ENCODE measurements around the gene TCEANC.

The TCEANC gene

GRCh38 chrX:13694983-13695382 is 42.0 kb downstream of the TCEANC start:
- in situ Hi-C loops (cut with MboI; ENCODE audit: low pct_unique_long_range_greater_than_20kb, low sequenced_read_pairs, unreplicated experiment), result loop anchor here (25.0 kb wide), 2 partner anchors 108 to 708 kb away; partner anchors contain the start of gene TMSB4X
- TF ChIP-seq, protein P1, sequence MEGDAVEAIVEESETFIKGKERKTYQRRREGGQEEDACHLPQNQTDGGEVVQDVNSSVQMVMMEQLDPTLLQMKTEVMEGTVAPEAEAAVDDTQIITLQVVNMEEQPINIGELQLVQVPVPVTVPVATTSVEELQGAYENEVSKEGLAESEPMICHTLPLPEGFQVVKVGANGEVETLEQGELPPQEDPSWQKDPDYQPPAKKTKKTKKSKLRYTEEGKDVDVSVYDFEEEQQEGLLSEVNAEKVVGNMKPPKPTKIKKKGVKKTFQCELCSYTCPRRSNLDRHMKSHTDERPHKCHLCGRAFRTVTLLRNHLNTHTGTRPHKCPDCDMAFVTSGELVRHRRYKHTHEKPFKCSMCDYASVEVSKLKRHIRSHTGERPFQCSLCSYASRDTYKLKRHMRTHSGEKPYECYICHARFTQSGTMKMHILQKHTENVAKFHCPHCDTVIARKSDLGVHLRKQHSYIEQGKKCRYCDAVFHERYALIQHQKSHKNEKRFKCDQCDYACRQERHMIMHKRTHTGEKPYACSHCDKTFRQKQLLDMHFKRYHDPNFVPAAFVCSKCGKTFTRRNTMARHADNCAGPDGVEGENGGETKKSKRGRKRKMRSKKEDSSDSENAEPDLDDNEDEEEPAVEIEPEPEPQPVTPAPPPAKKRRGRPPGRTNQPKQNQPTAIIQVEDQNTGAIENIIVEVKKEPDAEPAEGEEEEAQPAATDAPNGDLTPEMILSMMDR (IDR thresholded peaks at IDR 0.05; ENCODE audit: extremely low read depth, insufficient read depth, missing control alignments), result no peak
- no peak for DNase-seq (ENCODE audit: low spot score)

- no peak for DNase-seq (ENCODE audit: low spot score)
- TF ChIP-seq, protein P1 (IDR thresholded peaks at IDR 0.05; ENCODE audit: extremely low read depth, insufficient read depth, missing control alignments), result no peak
- in situ Hi-C loops (cut with MboI; ENCODE audit: low pct_unique_long_range_greater_than_20kb, low sequenced_read_pairs, unreplicated experiment), result loop anchor here (25.0 kb wide), 2 partner anchors 108 to 708 kb away; partner anchors contain the start of gene TMSB4X
Measured at GRCh38 chrX:13695601-13696115, 42.7 kb downstream of the TCEANC start.

DNA sequence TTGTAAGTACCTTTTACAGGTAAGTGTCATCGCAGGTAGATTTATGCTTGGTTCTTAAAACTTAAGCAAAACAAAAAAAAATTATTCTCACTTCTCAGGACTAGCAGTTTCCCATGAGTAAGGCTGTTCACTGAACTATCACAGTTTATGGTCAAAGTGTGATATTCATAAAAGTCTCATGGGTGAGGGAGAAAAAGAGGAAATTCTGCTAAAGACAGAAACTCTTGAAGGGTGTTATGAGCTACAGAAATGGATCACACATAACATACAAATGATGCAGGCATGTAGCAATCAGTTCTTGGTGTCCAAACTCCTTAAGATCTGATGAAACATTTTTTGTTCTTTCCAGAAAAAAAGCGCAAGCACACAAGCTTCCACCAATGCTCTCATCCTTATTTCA is 44.5 kb downstream of the TCEANC start:
- peak; percentile 34 for DNase-seq (ENCODE audit: low spot score)
- in situ Hi-C loops (cut with MboI; ENCODE audit: low pct_unique_long_range_greater_than_20kb, low sequenced_read_pairs, unreplicated experiment), result loop anchor here (25.0 kb wide), 2 partner anchors 110 to 710 kb away; partner anchors contain the start of gene TMSB4X
- TF ChIP-seq, protein P1 (IDR thresholded peaks at IDR 0.05; ENCODE audit: extremely low read depth, insufficient read depth, missing control alignments), result no peak

GRCh38 chrX:13697976-13698375 is 45.0 kb downstream of the TCEANC start:
- in situ Hi-C loops (cut with MboI; ENCODE audit: low pct_unique_long_range_greater_than_20kb, low sequenced_read_pairs, unreplicated experiment), result loop anchor here (25.0 kb wide), 2 partner anchors 111 to 711 kb away; partner anchors contain the start of gene TMSB4X
- TF ChIP-seq, protein P1 (IDR thresholded peaks at IDR 0.05; ENCODE audit: extremely low read depth, insufficient read depth, missing control alignments), result no peak
- no peak for DNase-seq (ENCODE audit: low spot score)

GRCh38 chrX:13698432-13698831 is 45.5 kb downstream of the TCEANC start:
- TF ChIP-seq, protein P1 (IDR thresholded peaks at IDR 0.05; ENCODE audit: extremely low read depth, insufficient read depth, missing control alignments), result no peak
- DNase-seq (ENCODE audit: low spot score), result no peak
- in situ Hi-C loops (cut with MboI; ENCODE audit: low pct_unique_long_range_greater_than_20kb, low sequenced_read_pairs, unreplicated experiment), result loop anchor here (25.0 kb wide), 2 partner anchors 111 to 711 kb away; partner anchors contain the start of gene TMSB4X

DNA sequence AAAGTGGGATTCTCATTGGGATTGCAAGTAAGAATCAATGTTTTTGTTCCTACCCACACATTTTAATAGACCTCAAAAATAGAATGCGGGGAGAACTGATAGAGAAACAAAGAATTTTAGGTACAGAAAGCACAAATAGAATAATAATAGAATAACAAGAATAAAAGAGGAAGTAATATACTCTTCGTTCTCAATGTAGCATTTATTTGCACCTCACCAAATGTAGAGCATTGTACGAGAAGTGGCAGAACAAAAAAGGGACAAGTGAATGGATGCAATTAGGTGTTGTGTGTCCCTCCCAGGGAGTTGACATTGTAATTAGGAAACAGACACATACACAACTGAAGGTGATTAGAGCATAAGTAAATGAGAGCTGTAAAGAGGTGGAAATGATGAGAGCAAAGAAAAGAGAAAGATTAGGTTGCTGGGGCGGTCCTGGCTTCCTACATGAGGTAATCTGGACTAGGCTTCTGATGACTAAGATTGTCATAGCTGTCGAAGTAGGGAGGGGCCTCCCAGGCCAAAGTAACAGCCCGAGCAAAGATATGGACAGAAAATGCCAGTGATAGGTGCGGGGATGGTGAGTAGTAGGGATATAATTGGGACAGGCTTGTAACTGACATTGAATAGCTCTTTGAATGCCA is 46.4 kb downstream of the TCEANC start:
- peak; percentile 56 for DNase-seq (ENCODE audit: low spot score)
- TF ChIP-seq, protein P1 (IDR thresholded peaks at IDR 0.05; ENCODE audit: extremely low read depth, insufficient read depth, missing control alignments), result no peak
- in situ Hi-C loops (cut with MboI; ENCODE audit: low pct_unique_long_range_greater_than_20kb, low sequenced_read_pairs, unreplicated experiment), result loop anchor here (25.0 kb wide), 2 partner anchors 112 to 712 kb away; partner anchors contain the start of gene TMSB4X

All from GM13977 (cell line).